ENCODE data around the gene SCLY.
A peak's percentile ranks its signal among the peaks of the same experiment; 100 is the strongest.

GRCh38 chr2:238139196-238140039, 78.6 kb downstream of the SCLY start:
- TF ChIP-seq CTCF (IDR thresholded peaks at IDR 0.05): peak; percentile 97
- TF ChIP-seq, protein P1, sequence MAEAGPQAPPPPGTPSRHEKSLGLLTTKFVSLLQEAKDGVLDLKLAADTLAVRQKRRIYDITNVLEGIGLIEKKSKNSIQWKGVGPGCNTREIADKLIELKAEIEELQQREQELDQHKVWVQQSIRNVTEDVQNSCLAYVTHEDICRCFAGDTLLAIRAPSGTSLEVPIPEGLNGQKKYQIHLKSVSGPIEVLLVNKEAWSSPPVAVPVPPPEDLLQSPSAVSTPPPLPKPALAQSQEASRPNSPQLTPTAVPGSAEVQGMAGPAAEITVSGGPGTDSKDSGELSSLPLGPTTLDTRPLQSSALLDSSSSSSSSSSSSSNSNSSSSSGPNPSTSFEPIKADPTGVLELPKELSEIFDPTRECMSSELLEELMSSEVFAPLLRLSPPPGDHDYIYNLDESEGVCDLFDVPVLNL (CRISPR knock-in tag; IDR thresholded peaks at IDR 0.05; ENCODE audit: borderline replicate concordance, low read depth): no peak
